ENCODE results near the gene BAZ1B.

GRCh38 chr7:73425356-73425983, 96.6 kb downstream of the BAZ1B start:
- TF ChIP-seq CTCF (IDR thresholded peaks at IDR 0.05) (no peak), POLR2AphosphoS5 (IDR thresholded peaks at IDR 0.05) (no peak), POLR2A (IDR thresholded peaks at IDR 0.05; ENCODE audit: low read depth) (no peak), EP300 (IDR thresholded peaks at IDR 0.05) (no peak)

All from esophagus muscularis mucosa (tissue), 4 donors.